IMR-90 (cell line): ENCODE measurements around the gene ZMYM2. TPM values are rescaled to one million over a fixed set of nuclear protein-coding genes. Genes with fewer than 3 reads are reported as not detected.

Experiments
- ATAC-seq: fragments of 200-7000 bp; cut with Tn5 transposase; 2 replicates; pipeline ENCODE4 v1.9.1; 2020; ENCODE audit warnings: low read depth, mild to moderate bottlenecking, moderate library complexity
- BruUV-seq: library from RNA; stranded (reverse); fragments of 400-500 nt; replicated peaks from 2 replicates; lab custom pipeline; 2021; lab: Mats Ljungman, UMichigan
- CTCF ChIA-PET: fragments of 300-600 bp; formaldehyde crosslinking; extraction: SDS; loops from one replicate; lab custom pipeline; 2021; ENCODE audit warnings: antibody characterized with exemption; lab: Yijun Ruan, JAX
- POLR2A ChIA-PET: fragments of 300-600 bp; sonication (Branson Sonifier 250); formaldehyde crosslinking; loops from one replicate; lab custom pipeline; 2022; ENCODE audit warnings: antibody characterized with exemption; ENCODE audit not compliant: unreplicated experiment; lab: Charles Lee
- DNase-seq: peaks from one replicate; pipeline ENCODE4 v3.0.0; 2013
- H2AFZ ChIP-seq: replicated peaks from 2 replicates; pipeline ENCODE3; 2013; ENCODE audit warnings: low read length, mild to moderate bottlenecking; ENCODE audit not compliant: poor library complexity
- H2AK5ac ChIP-seq: 2 replicates; pipeline ENCODE4 v1.6.1; 2013; ENCODE audit warnings: low read depth, low read length, inconsistent platforms
- H2AK9ac ChIP-seq: replicated peaks from 2 replicates; pipeline ENCODE3; 2013; ENCODE audit warnings: mild to moderate bottlenecking, low read depth, low read length, moderate library complexity; ENCODE audit not compliant: poor library complexity
- H2BK120ac ChIP-seq: 2 replicates; pipeline ENCODE4 v1.6.1; 2013; ENCODE audit warnings: low read depth, low read length, inconsistent platforms
- H2BK15ac ChIP-seq: 3 replicates; pipeline ENCODE4 v1.6.1; 2013; ENCODE audit warnings: low read depth, low read length, inconsistent platforms
- H2BK20ac ChIP-seq: 2 replicates; pipeline ENCODE4 v1.6.1; 2013; ENCODE audit warnings: low read depth, mild to moderate bottlenecking, inconsistent platforms, low read length, moderate library complexity
- H2BK5ac ChIP-seq: 2 replicates; pipeline ENCODE4 v1.6.1; 2013; ENCODE audit warnings: mild to moderate bottlenecking, low read depth, low read length, inconsistent platforms; ENCODE audit not compliant: poor library complexity, severe bottlenecking
- H3K14ac ChIP-seq: replicated peaks from 2 replicates; pipeline ENCODE4 v1.6.1; 2013; ENCODE audit warnings: low read depth, low read length, inconsistent platforms
- H3K18ac ChIP-seq: 2 replicates; pipeline ENCODE4 v1.6.1; 2013; ENCODE audit warnings: low read depth, low read length, control low read depth
- H3K23ac ChIP-seq: 2 replicates; pipeline ENCODE4 v1.6.1; 2013; ENCODE audit warnings: low read depth, low read length, inconsistent platforms
- H3K27ac ChIP-seq: 2 replicates; pipeline ENCODE4 v1.5.1; 2013; ENCODE audit warnings: mild to moderate bottlenecking, control low read depth, low read length; ENCODE audit not compliant: insufficient read depth
- H3K27me3 ChIP-seq: 2 replicates; pipeline ENCODE4 v1.6.1; 2013; ENCODE audit warnings: low read length; ENCODE audit not compliant: control insufficient read depth, insufficient read depth
- H3K36me3 ChIP-seq: 2 replicates; pipeline ENCODE4 v1.6.1; 2013; ENCODE audit warnings: low read length, mixed read lengths; ENCODE audit not compliant: control insufficient read depth, insufficient read depth
- H3K4ac ChIP-seq: 2 replicates; pipeline ENCODE4 v1.6.1; 2013; ENCODE audit warnings: low read depth, low read length, inconsistent platforms
- H3K4me1 ChIP-seq: 2 replicates; pipeline ENCODE4 v1.6.1; 2013; ENCODE audit warnings: low read length, mixed read lengths; ENCODE audit not compliant: control insufficient read depth, insufficient read depth
- H3K4me2 ChIP-seq: 2 replicates; pipeline ENCODE4 v1.6.1; 2013; ENCODE audit warnings: low read depth, mild to moderate bottlenecking, control low read depth, low read length, moderate library complexity
- H3K4me3 ChIP-seq: 2 replicates; pipeline ENCODE4 v1.5.1; 2013; ENCODE audit warnings: low read depth, mild to moderate bottlenecking, control low read depth, low read length, moderate library complexity; ENCODE audit not compliant: insufficient read depth
- H3K56ac ChIP-seq: 2 replicates; pipeline ENCODE4 v1.6.1; 2013; ENCODE audit warnings: low read length, inconsistent platforms; ENCODE audit not compliant: insufficient read depth; ENCODE audit errors: extremely low read depth
- H3K79me1 ChIP-seq, 2 experiments: 2 replicates each; pipeline ENCODE4 v1.6.1; 2013; ENCODE audit warnings: low read length in 2 of 2, inconsistent platforms in 1 of 2, low read depth in 1 of 2
- H3K9ac ChIP-seq: 2 replicates; pipeline ENCODE4 v1.6.1; 2013; ENCODE audit warnings: low read depth, low read length, control low read depth
- H3K9me1 ChIP-seq: 2 replicates; pipeline ENCODE4 v1.6.1; 2013; ENCODE audit warnings: low read length, inconsistent platforms; ENCODE audit not compliant: insufficient read depth
- H3K9me3 ChIP-seq: 2 replicates; pipeline ENCODE4 v1.6.1; 2013; ENCODE audit warnings: low read length; ENCODE audit not compliant: control insufficient read depth, insufficient read depth
- H4K20me1 ChIP-seq: 2 replicates; pipeline ENCODE4 v1.6.1; 2013; ENCODE audit warnings: low read length, inconsistent platforms; ENCODE audit not compliant: insufficient read depth
- H4K5ac ChIP-seq: 2 replicates; pipeline ENCODE4 v1.6.1; 2013; ENCODE audit warnings: mild to moderate bottlenecking, low read depth, low read length, control low read depth
- H4K8ac ChIP-seq, 2 experiments: 2 replicates each; pipeline ENCODE4 v1.6.1; 2013; ENCODE audit warnings: low read depth in 2 of 2, low read length in 2 of 2, control low read depth in 1 of 2, inconsistent platforms in 1 of 2
- H4K91ac ChIP-seq: 2 replicates; pipeline ENCODE4 v1.6.1; 2013; ENCODE audit warnings: low read depth, low read length, inconsistent platforms; ENCODE audit not compliant: insufficient read depth
- BHLHE40 ChIP-seq: fragments of 150-350 bp; IDR thresholded peaks from 2 replicates; pipeline ENCODE4 v1.6.1; 2016; ENCODE audit warnings: mild to moderate bottlenecking, low read depth, low read length
- CEBPB ChIP-seq: IDR thresholded peaks from 2 replicates; pipeline ENCODE4 v1.6.1; 2012; ENCODE audit warnings: low read depth, low read length, improper control_type of control experiment
- MAZ ChIP-seq: IDR thresholded peaks from 2 replicates; pipeline ENCODE4 v1.6.1; 2012; ENCODE audit warnings: low read depth, mild to moderate bottlenecking, low read length, improper control_type of control experiment, moderate library complexity, borderline replicate concordance
- NFE2L2 ChIP-seq: fragments of 150-350 bp; IDR thresholded peaks from 2 replicates; pipeline ENCODE4 v1.6.1; 2016; ENCODE audit warnings: low read depth, mild to moderate bottlenecking, low read length
- SMC3 ChIP-seq: fragments of 150-350 bp; IDR thresholded peaks from 2 replicates; pipeline ENCODE4 v1.6.1; 2016; ENCODE audit warnings: low read depth, mild to moderate bottlenecking, antibody characterized with exemption, low read length, moderate library complexity
- WGBS, 2 experiments: methylation state at CpG; one replicate each; pipeline versions ENCODE4 v1.1.5 to v1.1.7; 2013; ENCODE audit warnings: missing lambda C conversion rate in 2 of 2; ENCODE audit not compliant: insufficient read length in 1 of 2; ENCODE audit errors: extremely low coverage in 2 of 2; 5-methylcytosine and 5-hydroxymethylcytosine counted together
- dilution Hi-C: fragments of 300-500 bp; cut with HindIII; formaldehyde crosslinking; loops from one replicate; pipeline ENCODE4 v1.14.3; 2018; ENCODE audit warnings: low sequenced_read_pairs; ENCODE audit not compliant: unreplicated experiment
- in situ Hi-C: fragments of 300-500 bp; cut with MboI; formaldehyde crosslinking; loops from 3 replicates; pipeline ENCODE4 v1.14.3; 2019; ENCODE audit warnings: low sequenced_read_pairs, inconsistent platforms, mixed read lengths
- intact Hi-C: fragments of 100-400 bp; cut with micrococcal nuclease; formaldehyde crosslinking; loops from 2 replicates; pipeline ENCODE4 v1.10.0; 2022
- polyA plus RNA-seq, 3 experiments: library from polyadenylated mRNA; depleted of rRNA; stranded (reverse); fragments of >200 nt; gene quantifications; 2 replicates each; pipeline ENCODE4 v1.2.3, GENCODE V29; 2012; ENCODE audit warnings: low replicate concordance in 1 of 3
- total RNA-seq: library from RNA; depleted of rRNA; stranded (reverse); fragments of >200 nt; gene quantifications from 2 replicates; pipeline ENCODE4 v1.2.3, GENCODE V29; 2012
- TF ChIP-seq, protein P1 (sequence below): fragments of 150-350 bp; IDR thresholded peaks from 2 replicates; pipeline ENCODE4 v1.6.1; 2016; ENCODE audit warnings: low read depth, mild to moderate bottlenecking, low read length, moderate library complexity, borderline replicate concordance
- TF ChIP-seq, protein P2 (sequence below): conservative IDR thresholded peaks from 2 replicates; pipeline ENCODE4 v1.5.1; 2012; ENCODE audit warnings: mild to moderate bottlenecking, low read depth, low read length, improper control_type of control experiment

The ZMYM2 gene
- total and polyA plus RNA-seq, 2 of the 4 experiments (the other 2 are of a cell fraction) = 15.7 to 51.1 TPM

DNA sequence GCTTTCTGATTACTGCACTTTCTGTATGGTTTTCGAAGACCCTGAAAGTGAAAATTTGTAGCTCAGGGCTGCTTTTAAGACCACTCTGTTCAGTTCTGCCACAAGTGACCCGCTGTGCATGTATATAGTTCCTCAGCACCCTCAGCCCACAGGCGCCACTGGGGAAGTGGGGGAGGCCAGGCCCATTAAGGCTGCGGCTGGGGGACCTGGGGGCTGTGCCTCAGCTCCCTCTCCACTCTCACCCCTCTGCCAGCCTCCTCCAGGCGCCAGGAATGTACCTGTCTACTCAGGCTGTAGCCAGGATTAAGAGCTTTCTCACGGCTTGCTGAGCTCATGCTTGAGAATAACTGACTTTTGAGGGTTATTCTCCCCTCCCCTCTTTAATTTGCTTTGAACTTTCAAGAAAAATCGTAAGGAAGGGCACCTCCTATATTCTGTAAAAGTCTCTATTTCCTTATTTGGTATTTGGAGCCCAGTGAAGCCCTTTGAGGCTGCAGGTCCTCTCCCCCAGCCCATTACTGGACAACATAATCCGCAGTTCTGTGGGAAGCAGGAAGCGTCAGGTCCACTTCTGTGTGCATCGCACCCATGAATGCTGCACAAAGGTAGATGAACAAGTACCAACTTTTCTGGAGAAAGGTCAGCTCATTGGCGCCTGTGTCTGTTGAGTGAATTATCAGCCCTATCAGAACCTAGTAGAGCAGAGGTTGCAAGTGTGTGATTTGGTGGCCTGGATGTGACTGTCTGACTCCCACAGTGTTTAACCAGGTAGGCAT is 172.7 kb downstream of the ZMYM2 start:
- H3K9ac ChIP-seq = no peak overlapping the region
- no peak overlapping the region for H3K23ac ChIP-seq
- CTCF ChIA-PET = interaction anchor here (1.4 kb wide), 1 partner anchor 13 kb away, joined by 3 read pairs; no protein-coding TSS in a partner anchor
- no peak overlapping the region for H2AK9ac ChIP-seq
- H3K9me1 ChIP-seq = no peaks in the 10 kb centered on the region
- no peak overlapping the region for H4K8ac ChIP-seq
- no peak overlapping the region for H3K56ac ChIP-seq
- DNase-seq (no peak), ATAC-seq (no peak)
- no peak overlapping the region for H2AFZ ChIP-seq
- no peak overlapping the region for H3K4me3 ChIP-seq
- no peak overlapping the region for H4K5ac ChIP-seq
- H2BK20ac ChIP-seq = no peak overlapping the region
- no peak overlapping the region for H2BK15ac ChIP-seq
- H3K4ac ChIP-seq = no peak overlapping the region
- H3K18ac ChIP-seq = no peak overlapping the region
- dilution Hi-C loops (no loop called here), intact Hi-C loops (no loop called here), in situ Hi-C loops (no loop called here)
- no peak overlapping the region for H3K14ac ChIP-seq
- BruUV-seq = no TSS peak
- TF ChIP-seq, protein P1, sequence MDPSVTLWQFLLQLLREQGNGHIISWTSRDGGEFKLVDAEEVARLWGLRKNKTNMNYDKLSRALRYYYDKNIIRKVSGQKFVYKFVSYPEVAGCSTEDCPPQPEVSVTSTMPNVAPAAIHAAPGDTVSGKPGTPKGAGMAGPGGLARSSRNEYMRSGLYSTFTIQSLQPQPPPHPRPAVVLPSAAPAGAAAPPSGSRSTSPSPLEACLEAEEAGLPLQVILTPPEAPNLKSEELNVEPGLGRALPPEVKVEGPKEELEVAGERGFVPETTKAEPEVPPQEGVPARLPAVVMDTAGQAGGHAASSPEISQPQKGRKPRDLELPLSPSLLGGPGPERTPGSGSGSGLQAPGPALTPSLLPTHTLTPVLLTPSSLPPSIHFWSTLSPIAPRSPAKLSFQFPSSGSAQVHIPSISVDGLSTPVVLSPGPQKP = no peak
- no peak for TF ChIP-seq NFE2L2
- no peak for TF ChIP-seq CEBPB
- TF ChIP-seq SMC3 = no peak
- TF ChIP-seq MAZ = no peak
- no peak for TF ChIP-seq BHLHE40
- TF ChIP-seq, protein P2, sequence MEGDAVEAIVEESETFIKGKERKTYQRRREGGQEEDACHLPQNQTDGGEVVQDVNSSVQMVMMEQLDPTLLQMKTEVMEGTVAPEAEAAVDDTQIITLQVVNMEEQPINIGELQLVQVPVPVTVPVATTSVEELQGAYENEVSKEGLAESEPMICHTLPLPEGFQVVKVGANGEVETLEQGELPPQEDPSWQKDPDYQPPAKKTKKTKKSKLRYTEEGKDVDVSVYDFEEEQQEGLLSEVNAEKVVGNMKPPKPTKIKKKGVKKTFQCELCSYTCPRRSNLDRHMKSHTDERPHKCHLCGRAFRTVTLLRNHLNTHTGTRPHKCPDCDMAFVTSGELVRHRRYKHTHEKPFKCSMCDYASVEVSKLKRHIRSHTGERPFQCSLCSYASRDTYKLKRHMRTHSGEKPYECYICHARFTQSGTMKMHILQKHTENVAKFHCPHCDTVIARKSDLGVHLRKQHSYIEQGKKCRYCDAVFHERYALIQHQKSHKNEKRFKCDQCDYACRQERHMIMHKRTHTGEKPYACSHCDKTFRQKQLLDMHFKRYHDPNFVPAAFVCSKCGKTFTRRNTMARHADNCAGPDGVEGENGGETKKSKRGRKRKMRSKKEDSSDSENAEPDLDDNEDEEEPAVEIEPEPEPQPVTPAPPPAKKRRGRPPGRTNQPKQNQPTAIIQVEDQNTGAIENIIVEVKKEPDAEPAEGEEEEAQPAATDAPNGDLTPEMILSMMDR = no peak
- H3K27ac ChIP-seq = no peak overlapping the region
- POLR2A ChIA-PET = interaction anchor here (0.6 kb wide), 1 partner anchor 20 kb away, joined by 3 read pairs; no protein-coding TSS in a partner anchor
- no peak overlapping the region for H2AK5ac ChIP-seq
- H3K36me3 ChIP-seq = no peaks in the 10 kb centered on the region
- H2BK120ac ChIP-seq = no peak overlapping the region
- H3K4me1 ChIP-seq = peaks cover 4% of the 10 kb centered on the region; the same call in 1 of the 2 replicates
- H3K9me3 ChIP-seq = no peaks in the 10 kb centered on the region
- no peak overlapping the region for H4K91ac ChIP-seq
- WGBS, 2 experiments = 80% methylated on average over 1 of the region's 11 CpGs; no CpG with 5 or more reads in 1 of the 2 experiments
- H3K79me1 ChIP-seq = no peaks in the 10 kb centered on the region
- H3K4me2 ChIP-seq = no peak overlapping the region
- H3K27me3 ChIP-seq = peaks cover 10% of the 10 kb centered on the region
- H4K20me1 ChIP-seq = no peaks in the 10 kb centered on the region
- no peak overlapping the region for H2BK5ac ChIP-seq
